ENCODE measurements around the gene BRINP1.

DNA sequence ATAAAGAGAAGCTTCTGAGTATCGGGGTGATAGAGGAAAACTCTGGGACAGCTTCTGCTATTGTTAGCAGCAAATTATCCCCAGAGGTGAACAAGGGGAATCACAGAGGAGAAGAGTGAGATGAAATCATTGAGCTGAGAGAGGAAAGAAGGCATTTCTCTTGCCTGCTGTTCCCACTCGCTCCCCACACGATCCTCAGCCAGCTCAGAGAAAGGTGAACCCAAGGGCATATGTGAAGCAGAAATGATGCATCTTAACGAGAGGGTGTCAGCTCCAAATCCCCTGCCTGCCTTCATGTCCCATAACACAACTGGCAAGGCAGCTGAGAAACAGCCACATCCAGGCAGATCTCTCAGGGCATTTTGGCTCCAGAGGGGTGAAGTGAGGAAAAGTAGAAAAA lies 111.6 kb downstream of the BRINP1 start:
- TF ChIP-seq, protein P1, sequence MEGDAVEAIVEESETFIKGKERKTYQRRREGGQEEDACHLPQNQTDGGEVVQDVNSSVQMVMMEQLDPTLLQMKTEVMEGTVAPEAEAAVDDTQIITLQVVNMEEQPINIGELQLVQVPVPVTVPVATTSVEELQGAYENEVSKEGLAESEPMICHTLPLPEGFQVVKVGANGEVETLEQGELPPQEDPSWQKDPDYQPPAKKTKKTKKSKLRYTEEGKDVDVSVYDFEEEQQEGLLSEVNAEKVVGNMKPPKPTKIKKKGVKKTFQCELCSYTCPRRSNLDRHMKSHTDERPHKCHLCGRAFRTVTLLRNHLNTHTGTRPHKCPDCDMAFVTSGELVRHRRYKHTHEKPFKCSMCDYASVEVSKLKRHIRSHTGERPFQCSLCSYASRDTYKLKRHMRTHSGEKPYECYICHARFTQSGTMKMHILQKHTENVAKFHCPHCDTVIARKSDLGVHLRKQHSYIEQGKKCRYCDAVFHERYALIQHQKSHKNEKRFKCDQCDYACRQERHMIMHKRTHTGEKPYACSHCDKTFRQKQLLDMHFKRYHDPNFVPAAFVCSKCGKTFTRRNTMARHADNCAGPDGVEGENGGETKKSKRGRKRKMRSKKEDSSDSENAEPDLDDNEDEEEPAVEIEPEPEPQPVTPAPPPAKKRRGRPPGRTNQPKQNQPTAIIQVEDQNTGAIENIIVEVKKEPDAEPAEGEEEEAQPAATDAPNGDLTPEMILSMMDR (conservative IDR thresholded peaks at IDR 0.05; ENCODE audit: low read length): no peak
- TF ChIP-seq EZH2phosphoT487 (IDR thresholded peaks at IDR 0.05; ENCODE audit: borderline replicate concordance, low read depth, low read length): no peak

Measured in OCI-LY7 (cell line).